ENCODE data around the gene NAT14.

GRCh38 chr19:55465460-55466240 is 19.3 kb upstream of the NAT14 start:
- TF ChIP-seq CTCF (IDR thresholded peaks at IDR 0.05) (no peak), POLR2A (IDR thresholded peaks at IDR 0.05; ENCODE audit: low read length) (no peak)
